ENCODE results near the gene ZBED6.

The ZBED6 gene

DNA sequence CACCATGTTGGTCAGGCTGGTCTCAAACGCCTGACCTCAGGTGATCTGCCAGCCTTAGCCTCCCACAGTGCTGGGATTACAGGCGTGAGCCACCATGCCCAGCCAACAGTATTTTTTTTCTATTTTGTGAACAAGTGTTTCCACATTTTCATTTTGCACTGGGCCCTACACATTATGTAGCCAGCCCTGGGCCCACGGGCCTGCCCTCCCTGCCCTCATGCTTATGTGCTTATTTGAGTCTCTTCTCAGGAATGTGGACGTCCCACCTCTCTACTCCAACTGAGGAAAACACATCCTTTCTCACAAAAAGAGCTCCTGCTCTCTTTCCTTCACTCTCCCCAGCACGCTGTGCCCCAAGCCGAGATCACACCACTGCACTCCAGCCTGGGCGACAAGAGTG, 13.5 kb upstream of the ZBED6 start (continued):
- no peak for TF ChIP-seq TSHZ2 (CRISPR knock-in tag; IDR thresholded peaks at IDR 0.05)
- TF ChIP-seq BACH2 (CRISPR knock-in tag; IDR thresholded peaks at IDR 0.05; ENCODE audit: borderline replicate concordance) = no peak
- no peak for TF ChIP-seq TOX (CRISPR knock-in tag; IDR thresholded peaks at IDR 0.05; ENCODE audit: borderline replicate concordance)
- TF ChIP-seq ISL1 (CRISPR knock-in tag; IDR thresholded peaks at IDR 0.05) = no peak
- no peak for TF ChIP-seq ZNF565 (CRISPR knock-in tag; conservative IDR thresholded peaks at IDR 0.05; ENCODE audit: low read depth)
- TF ChIP-seq GLIS3 (CRISPR knock-in tag; IDR thresholded peaks at IDR 0.05) = no peak
- TF ChIP-seq ESRRG (CRISPR knock-in tag; IDR thresholded peaks at IDR 0.05) = no peak

DNA sequence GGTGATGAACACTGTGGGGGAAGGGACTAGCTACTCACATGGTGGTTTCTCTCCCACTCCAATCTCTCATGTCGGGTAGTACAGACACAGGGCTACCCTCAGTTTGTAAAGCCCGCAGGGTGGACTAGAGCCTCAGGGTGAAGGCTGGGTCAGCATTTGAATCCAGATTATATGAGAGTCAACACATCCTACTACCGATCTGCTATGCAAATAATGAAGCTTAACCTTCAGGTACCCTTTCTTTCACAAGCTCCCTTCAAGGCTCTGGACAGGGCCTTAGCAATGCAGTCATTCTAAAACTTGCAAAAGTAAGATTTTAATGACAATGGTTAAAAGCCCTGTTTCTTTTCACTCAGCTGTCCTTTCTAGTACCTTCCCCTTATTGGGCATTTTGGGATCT, 5.5 kb upstream of the ZBED6 start:
- TF ChIP-seq TOX (CRISPR knock-in tag; IDR thresholded peaks at IDR 0.05; ENCODE audit: borderline replicate concordance) = no peak
- TF ChIP-seq ZC3H10 (CRISPR knock-in tag; IDR thresholded peaks at IDR 0.05) = no peak
- TF ChIP-seq BACH2 (CRISPR knock-in tag; IDR thresholded peaks at IDR 0.05; ENCODE audit: borderline replicate concordance) = no peak
- TF ChIP-seq PATZ1 (CRISPR knock-in tag; IDR thresholded peaks at IDR 0.05; ENCODE audit: borderline replicate concordance) = no peak
- no peak for TF ChIP-seq OSR1 (CRISPR knock-in tag; IDR thresholded peaks at IDR 0.05)
- TF ChIP-seq, protein P1, sequence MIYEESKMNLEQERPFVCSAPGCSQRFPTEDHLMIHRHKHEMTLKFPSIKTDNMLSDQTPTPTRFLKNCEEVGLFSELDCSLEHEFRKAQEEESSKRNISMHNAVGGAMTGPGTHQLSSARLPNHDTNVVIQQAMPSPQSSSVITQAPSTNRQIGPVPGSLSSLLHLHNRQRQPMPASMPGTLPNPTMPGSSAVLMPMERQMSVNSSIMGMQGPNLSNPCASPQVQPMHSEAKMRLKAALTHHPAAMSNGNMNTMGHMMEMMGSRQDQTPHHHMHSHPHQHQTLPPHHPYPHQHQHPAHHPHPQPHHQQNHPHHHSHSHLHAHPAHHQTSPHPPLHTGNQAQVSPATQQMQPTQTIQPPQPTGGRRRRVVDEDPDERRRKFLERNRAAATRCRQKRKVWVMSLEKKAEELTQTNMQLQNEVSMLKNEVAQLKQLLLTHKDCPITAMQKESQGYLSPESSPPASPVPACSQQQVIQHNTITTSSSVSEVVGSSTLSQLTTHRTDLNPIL (CRISPR knock-in tag; IDR thresholded peaks at IDR 0.05; ENCODE audit: low read depth) = no peak
- no peak for TF ChIP-seq ZFP30 (CRISPR knock-in tag; IDR thresholded peaks at IDR 0.05)
- TF ChIP-seq ZNF565 (CRISPR knock-in tag; conservative IDR thresholded peaks at IDR 0.05; ENCODE audit: low read depth) = no peak
- no peak for TF ChIP-seq RARB (CRISPR knock-in tag; IDR thresholded peaks at IDR 0.05)
- no peak for TF ChIP-seq ISL1 (CRISPR knock-in tag; IDR thresholded peaks at IDR 0.05)
- no peak for TF ChIP-seq TSHZ2 (CRISPR knock-in tag; IDR thresholded peaks at IDR 0.05)
- no peak for TF ChIP-seq POU6F1 (CRISPR knock-in tag; IDR thresholded peaks at IDR 0.05; ENCODE audit: borderline replicate concordance, low read depth)
- no peak for TF ChIP-seq ARNTL (CRISPR knock-in tag; IDR thresholded peaks at IDR 0.05; ENCODE audit: borderline replicate concordance, low read depth)
- ATAC-seq = no peak

- TF ChIP-seq PPARA (CRISPR knock-in tag; IDR thresholded peaks at IDR 0.05; ENCODE audit: borderline replicate concordance) (no peak), CSRNP3 (CRISPR knock-in tag; IDR thresholded peaks at IDR 0.05) (no peak), OSR1 (CRISPR knock-in tag; IDR thresholded peaks at IDR 0.05) (0 out of 2 replicates have a peak, but pooled peaks have one; percentile 20), TCF4 (CRISPR knock-in tag; IDR thresholded peaks at IDR 0.05; ENCODE audit: borderline replicate concordance) (no peak)
- no peak for ATAC-seq
Measured at GRCh38 chr1:203791498-203791897, 3.9 kb upstream of the ZBED6 start.
